ENCODE data around the gene NXNL1.

- TF ChIP-seq POLR2AphosphoS5 (IDR thresholded peaks at IDR 0.05; ENCODE audit: low read depth, low read length) = no peak
- TF ChIP-seq REST (IDR thresholded peaks at IDR 0.05; ENCODE audit: insufficient read depth in 1 of 2, low read depth in 2 of 2, low read length in 2 of 2) = no peak
- no peak for TF ChIP-seq SIN3A (IDR thresholded peaks at IDR 0.05; ENCODE audit: borderline replicate concordance, insufficient read depth, low read length)
Observed at GRCh38 chr19:17496337-17496997, 35.7 kb upstream of the NXNL1 start.
